WTC11 (cell line): ENCODE data around the gene SORCS1. TPM values are rescaled to one million over a fixed set of nuclear protein-coding genes. Genes with fewer than 3 reads are reported as not detected.

Source experiments
- ATAC-seq: fragments of 200-7000 bp; cut with Tn5 transposase; 2 replicates; pipeline ENCODE4 v1.10.0; 2021; ENCODE audit warnings: mild to moderate bottlenecking, moderate library complexity
- CTCF ChIA-PET: fragments of 300-600 bp; sonication (Branson Sonifier 250); formaldehyde crosslinking; loops from one replicate; lab custom pipeline; 2021; ENCODE audit warnings: antibody characterized with exemption; lab: Charles Lee
- POLR2A ChIA-PET: fragments of 350-600 bp; sonication (Branson Sonifier 250); formaldehyde crosslinking; loops from one replicate; lab custom pipeline; 2021; ENCODE audit warnings: antibody characterized with exemption; lab: Charles Lee
- DNase-seq: peaks from one replicate; pipeline ENCODE4 v3.0.0; 2021; ENCODE audit warnings: low spot score
- H3K27ac Mint-ChIP-seq: 2 replicates; pipeline ENCODE4 v1.8.0; 2021; ENCODE audit warnings: mixed read lengths
- H3K27me3 Mint-ChIP-seq: 2 replicates; pipeline ENCODE4 v1.8.0; 2021; ENCODE audit warnings: low read depth, mild to moderate bottlenecking, moderate library complexity, mixed read lengths
- H3K36me3 Mint-ChIP-seq: 2 replicates; pipeline ENCODE4 v1.8.0; 2021; ENCODE audit warnings: mixed read lengths
- H3K4me1 Mint-ChIP-seq: 2 replicates; pipeline ENCODE4 v1.8.0; 2022; ENCODE audit warnings: mixed read lengths
- H3K4me3 Mint-ChIP-seq: 2 replicates; pipeline ENCODE4 v1.8.0; 2021; ENCODE audit warnings: mild to moderate bottlenecking, moderate library complexity, mixed read lengths
- H3K9me3 Mint-ChIP-seq: 2 replicates; pipeline ENCODE4 v1.8.0; 2021; ENCODE audit warnings: mixed read lengths
- AR ChIP-seq: fragments of 250-450 bp; sonication (Bioruptor Pico); IDR thresholded peaks from 2 replicates; pipeline ENCODE4 v1.9.0; 2021; ENCODE audit warnings: mild to moderate bottlenecking
- CBFB ChIP-seq: sonication (generic); formaldehyde crosslinking; IDR thresholded peaks from 2 replicates; pipeline ENCODE4 v1.8.1; 2022; ENCODE audit warnings: mild to moderate bottlenecking, low read depth, missing genetic modification reagents
- CREM ChIP-seq: sonication (generic); formaldehyde crosslinking; IDR thresholded peaks from 2 replicates; pipeline ENCODE4 v1.8.1; 2022; ENCODE audit warnings: mild to moderate bottlenecking, missing genetic modification reagents, moderate library complexity
- ELF4 ChIP-seq: sonication (generic); formaldehyde crosslinking; IDR thresholded peaks from 2 replicates; pipeline ENCODE4 v1.8.1; 2022; ENCODE audit warnings: low read depth, mild to moderate bottlenecking, moderate library complexity, missing genetic modification reagents
- FOXP4 ChIP-seq: sonication (generic); formaldehyde crosslinking; IDR thresholded peaks from 2 replicates; pipeline ENCODE4 v1.8.0; 2022; ENCODE audit warnings: mild to moderate bottlenecking, missing genetic modification reagents
- GTF2I ChIP-seq: fragments of 250-450 bp; sonication (Bioruptor Pico); conservative IDR thresholded peaks from 2 replicates; pipeline ENCODE4 v1.4.0; 2021; ENCODE audit warnings: mild to moderate bottlenecking
- HMGXB4 ChIP-seq: sonication (generic); formaldehyde crosslinking; IDR thresholded peaks from 2 replicates; pipeline ENCODE4 v1.8.1; 2023; ENCODE audit warnings: mild to moderate bottlenecking, moderate library complexity, missing genetic modification reagents
- IRF1 ChIP-seq: sonication (generic); formaldehyde crosslinking; IDR thresholded peaks from 2 replicates; pipeline ENCODE4 v1.8.0; 2023; ENCODE audit warnings: missing genetic modification reagents
- MAX ChIP-seq: sonication (generic); formaldehyde crosslinking; IDR thresholded peaks from 2 replicates; pipeline ENCODE4 v1.8.0; 2022; ENCODE audit warnings: mild to moderate bottlenecking, missing genetic modification reagents
- NFATC4 ChIP-seq: fragments of 250-450 bp; sonication (Bioruptor Pico); IDR thresholded peaks from 2 replicates; pipeline ENCODE4 v1.9.0; 2021; ENCODE audit warnings: mild to moderate bottlenecking
- NR1H2 ChIP-seq: sonication (generic); formaldehyde crosslinking; IDR thresholded peaks from 2 replicates; pipeline ENCODE4 v1.9.0; 2021; ENCODE audit warnings: mild to moderate bottlenecking, moderate library complexity, missing genetic modification reagents
- NR2C2 ChIP-seq: sonication (generic); formaldehyde crosslinking; IDR thresholded peaks from 2 replicates; pipeline ENCODE4 v1.8.0; 2022; ENCODE audit warnings: mild to moderate bottlenecking, missing genetic modification reagents
- NR3C1 ChIP-seq: sonication (generic); formaldehyde crosslinking; conservative IDR thresholded peaks from 2 replicates; pipeline ENCODE4 v1.8.1; 2023; ENCODE audit warnings: low read depth, mild to moderate bottlenecking, missing genetic modification reagents
- PRDM15 ChIP-seq: sonication (generic); formaldehyde crosslinking; IDR thresholded peaks from 2 replicates; pipeline ENCODE4 v1.8.0; 2022; ENCODE audit warnings: missing genetic modification reagents
- PREB ChIP-seq: sonication (generic); formaldehyde crosslinking; IDR thresholded peaks from 2 replicates; pipeline ENCODE4 v1.8.1; 2022; ENCODE audit warnings: mild to moderate bottlenecking, missing genetic modification reagents, moderate library complexity, borderline replicate concordance
- RELA ChIP-seq: sonication (generic); formaldehyde crosslinking; IDR thresholded peaks from 2 replicates; pipeline ENCODE4 v1.8.1; 2022; ENCODE audit warnings: missing genetic modification reagents, mild to moderate bottlenecking, borderline replicate concordance
- TEAD1 ChIP-seq: sonication (generic); formaldehyde crosslinking; IDR thresholded peaks from 2 replicates; pipeline ENCODE4 v1.8.0; 2022; ENCODE audit warnings: mild to moderate bottlenecking, missing genetic modification reagents
- ZBTB21 ChIP-seq: sonication (generic); formaldehyde crosslinking; IDR thresholded peaks from 2 replicates; pipeline ENCODE4 v1.8.1; 2023; ENCODE audit warnings: mild to moderate bottlenecking, missing genetic modification reagents, borderline replicate concordance
- ZNF121 ChIP-seq: sonication (generic); formaldehyde crosslinking; IDR thresholded peaks from 2 replicates; pipeline ENCODE4 v1.8.0; 2023; ENCODE audit warnings: missing genetic modification reagents
- ZNF263 ChIP-seq: sonication (generic); formaldehyde crosslinking; IDR thresholded peaks from 2 replicates; pipeline ENCODE4 v1.8.1; 2022; ENCODE audit warnings: low read depth, mild to moderate bottlenecking, moderate library complexity, missing genetic modification reagents
- ZNF671 ChIP-seq: fragments of 250-450 bp; sonication (Bioruptor Pico); IDR thresholded peaks from 2 replicates; pipeline ENCODE4 v1.8.0; 2021; ENCODE audit warnings: mild to moderate bottlenecking
- total RNA-seq: library from RNA; stranded (reverse); gene quantifications from 3 replicates; pipeline ENCODE4 v1.2.3, GENCODE V29; 2021

SORCS1 gene
- total RNA-seq, 1 experiment from 2014 or later, result 3.3 TPM

- Mint-ChIP-seq H3K27ac (no peak overlapping the region), H3K4me3 (no peak overlapping the region), H3K27me3 (peaks cover 6% of the 10 kb centered on the region), H3K36me3 (peaks cover 32% of the 10 kb centered on the region), H3K9me3 (peaks cover 48% of the 10 kb centered on the region)
- CTCF ChIA-PET, result no interaction called here
- ATAC-seq, result no peak
- DNase-seq, result no peak
- POLR2A ChIA-PET, result no interaction called here
- TF ChIP-seq ZNF671 (CRISPR knock-in tag) (no peak), FOXP4 (no peak), NR3C1 (CRISPR knock-in tag) (no peak), RELA (CRISPR knock-in tag) (no peak), ZNF263 (CRISPR knock-in tag) (no peak), ZBTB21 (CRISPR knock-in tag) (no peak), TEAD1 (CRISPR knock-in tag) (no peak), GTF2I (no peak), ZNF121 (CRISPR knock-in tag) (no peak), PREB (no peak), IRF1 (CRISPR knock-in tag) (no peak), CBFB (CRISPR knock-in tag) (no peak), ELF4 (CRISPR knock-in tag) (no peak), MAX (CRISPR knock-in tag) (no peak), NR1H2 (CRISPR knock-in tag) (no peak), NFATC4 (CRISPR knock-in tag) (no peak), AR (CRISPR knock-in tag) (no peak)
- TF ChIP-seq, all 79 proteins: peak for 0
- H3K4me1 Mint-ChIP-seq, result no peaks in the 10 kb centered on the region
These were observed 12.4 kb downstream of the SORCS1 start for GRCh38 chr10:107152087-107152486.

- H3K27ac Mint-ChIP-seq, result no peak overlapping the region
- POLR2A ChIA-PET, result no interaction called here
- H3K4me3 Mint-ChIP-seq, result no peak overlapping the region
- DNase-seq, result no peak
- H3K4me1 Mint-ChIP-seq, result no peaks in the 10 kb centered on the region
- peaks cover 44% of the 10 kb centered on the region for H3K9me3 Mint-ChIP-seq
- no peak for ATAC-seq
- peaks cover 6% of the 10 kb centered on the region for H3K27me3 Mint-ChIP-seq
- H3K36me3 Mint-ChIP-seq, result peaks cover 32% of the 10 kb centered on the region
- CTCF ChIA-PET, result no interaction called here
- TF ChIP-seq HMGXB4 (CRISPR knock-in tag), result no peak
- TF ChIP-seq CREM, result no peak
- no peak for TF ChIP-seq PRDM15 (CRISPR knock-in tag)
- TF ChIP-seq FOXP4, result no peak
- TF ChIP-seq NR2C2, result no peak
- TF ChIP-seq IRF1 (CRISPR knock-in tag), result no peak
These were observed 15.6 kb downstream of the SORCS1 start for GRCh38 chr10:107148906-107149305.
